T-helper 17 cell (primary cell): ENCODE results near the gene PDIA6. TPM values are rescaled to one million over a fixed set of nuclear protein-coding genes. Genes with fewer than 3 reads are reported as not detected.

Source experiments
- ATAC-seq: fragments of 150-1000 bp; cut with Tn5 transposase; 2 replicates; pipeline ENCODE4 v1.10.0; 2021; ENCODE audit warnings: mild to moderate bottlenecking, moderate library complexity
- DNase-seq, 3 donors: peaks; one replicate each; pipeline versions ENCODE4 v3.0.0 to v3.0.0-alpha.2; 2020 to 2021
- H3K9me3 ChIP-seq: one replicate; pipeline ENCODE4 v1.7.0; 2013; ENCODE audit warnings: low read length, mild to moderate bottlenecking; ENCODE audit not compliant: control insufficient read depth, poor library complexity, severe bottlenecking
- H3K27ac Mint-ChIP-seq: one replicate; pipeline ENCODE4 v1.8.0; 2022; ENCODE audit warnings: mild to moderate bottlenecking, moderate library complexity, mixed read lengths
- H3K27me3 Mint-ChIP-seq: one replicate; pipeline ENCODE4 v1.8.0; 2022; ENCODE audit warnings: mixed read lengths
- H3K36me3 Mint-ChIP-seq: one replicate; pipeline ENCODE4 v1.8.0; 2022; ENCODE audit warnings: low read depth, mixed read lengths
- H3K4me1 Mint-ChIP-seq: one replicate; pipeline ENCODE4 v1.8.0; 2022; ENCODE audit warnings: mild to moderate bottlenecking, mixed read lengths
- H3K4me3 Mint-ChIP-seq: one replicate; pipeline ENCODE4 v1.8.0; 2022; ENCODE audit warnings: mild to moderate bottlenecking, moderate library complexity, mixed read lengths
- total RNA-seq, 4 donors: library from RNA in 2 of 4; stranded (reverse) in 2 of 4; gene quantifications; one replicate each; pipeline ENCODE4 v1.2.3 and lab custom pipeline; 2022 to 2026

The PDIA6 gene
- total RNA-seq (10 to 100 TPM; 53.3 to 57.4 TPM), total RNA-seq (lab: John Stamatoyannopoulos, UW) (91.8 to 155 reads per million in 2 donors)

DNA sequence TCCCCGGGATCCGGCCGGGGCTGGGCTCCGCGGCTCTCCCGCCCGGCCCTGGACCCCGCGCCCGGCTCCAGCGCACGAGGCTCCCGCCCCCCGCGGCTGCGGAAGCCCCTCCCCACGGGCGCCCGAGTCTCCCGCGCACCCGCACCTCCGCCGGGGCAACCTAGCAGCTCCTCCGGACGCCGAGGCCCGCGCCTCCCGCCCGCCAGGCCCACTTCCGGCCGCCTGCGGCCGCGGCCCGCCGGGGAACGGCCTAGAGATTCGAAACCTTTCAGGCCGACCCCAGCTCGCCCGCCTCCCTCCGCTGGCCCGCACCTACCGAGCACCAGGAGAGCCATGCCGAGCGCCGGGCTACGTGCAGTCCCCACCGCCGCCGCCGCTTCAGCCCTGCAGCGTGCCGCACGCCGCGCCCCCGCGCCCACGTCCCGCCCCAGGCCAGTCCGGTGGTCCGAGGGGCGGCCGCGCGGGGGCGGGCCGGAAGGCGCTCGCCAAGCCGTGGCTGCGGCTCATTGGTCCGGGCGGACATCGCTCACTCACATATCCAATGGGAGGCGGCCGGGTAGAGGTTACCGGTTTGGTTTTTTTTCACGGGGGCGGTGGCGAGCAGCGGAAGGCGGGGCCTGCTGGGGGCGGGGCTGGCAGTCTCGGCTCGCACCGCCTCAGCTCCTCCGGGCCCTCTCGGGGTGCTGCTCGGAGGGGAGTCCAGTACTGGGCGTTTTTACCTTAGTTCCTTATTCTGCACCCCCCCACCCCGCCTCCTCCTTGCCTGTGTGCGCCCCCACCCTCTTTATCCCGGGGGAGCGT, at the start of gene PDIA6:
Gene PDIA6 (minus strand): TSS at position 424 of the 801 bp plus-strand sequence. CDS start 89 bp downstream, at position 335.
- Mint-ChIP-seq H3K4me1 (peaks cover 34% of the 10 kb centered on the region), H3K4me3 (peak within 1 kb of the TSS; percentile 93), H3K27me3 (peaks cover 9% of the 10 kb centered on the region), H3K27ac (peak within 1 kb of the TSS; percentile 90), H3K36me3 (no peaks in the 10 kb centered on the region)
- ATAC-seq (peak; percentile 90), DNase-seq (peak; percentile 90 to 92 (median 91))
- no peaks in the 10 kb centered on the region for H3K9me3 ChIP-seq

DNA sequence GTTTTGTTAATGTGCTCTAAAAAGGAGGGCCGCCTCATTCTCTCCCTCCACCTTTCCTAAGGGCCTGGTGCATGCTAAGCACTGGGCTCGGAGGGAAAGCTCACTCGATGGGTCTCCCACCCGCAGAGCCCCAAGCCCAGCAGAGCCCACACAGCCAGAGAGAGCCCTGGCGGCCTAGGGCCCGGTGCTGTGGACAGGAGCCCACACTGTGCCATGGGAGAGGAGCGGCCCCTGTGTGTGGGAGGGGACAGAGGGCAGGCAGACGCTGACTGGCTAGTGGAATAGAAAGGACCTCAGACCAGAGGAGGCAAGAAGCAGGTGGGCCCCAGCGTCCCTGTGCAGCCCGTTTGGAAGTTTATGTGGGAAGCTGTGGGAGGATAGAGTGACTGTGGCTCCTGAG, 49.7 kb upstream of the PDIA6 start:
- no peak overlapping the region for H3K4me3 Mint-ChIP-seq
- peaks cover 28% of the 10 kb centered on the region for H3K4me1 Mint-ChIP-seq
- peaks cover 26% of the 10 kb centered on the region for H3K27me3 Mint-ChIP-seq
- no peak for DNase-seq
- ATAC-seq, result no peak
- H3K9me3 ChIP-seq, result no peaks in the 10 kb centered on the region
- H3K27ac Mint-ChIP-seq, result peak overlapping the region; percentile 16
- H3K36me3 Mint-ChIP-seq, result peaks cover 7% of the 10 kb centered on the region

- Mint-ChIP-seq H3K36me3 (peaks cover 7% of the 10 kb centered on the region), H3K27me3 (peaks cover 31% of the 10 kb centered on the region), H3K4me1 (peaks cover 29% of the 10 kb centered on the region), H3K27ac (peak overlapping the region; percentile 16), H3K4me3 (no peak overlapping the region)
- ATAC-seq (no peak), DNase-seq (no peak)
- H3K9me3 ChIP-seq, result no peaks in the 10 kb centered on the region
Measured at GRCh38 chr2:10861765-10862164, 49.2 kb upstream of the PDIA6 start.

- DNase-seq (no peak), ATAC-seq (no peak)
Measured at GRCh38 chr2:10860814-10861325, 48.3 kb upstream of the PDIA6 start.

DNA sequence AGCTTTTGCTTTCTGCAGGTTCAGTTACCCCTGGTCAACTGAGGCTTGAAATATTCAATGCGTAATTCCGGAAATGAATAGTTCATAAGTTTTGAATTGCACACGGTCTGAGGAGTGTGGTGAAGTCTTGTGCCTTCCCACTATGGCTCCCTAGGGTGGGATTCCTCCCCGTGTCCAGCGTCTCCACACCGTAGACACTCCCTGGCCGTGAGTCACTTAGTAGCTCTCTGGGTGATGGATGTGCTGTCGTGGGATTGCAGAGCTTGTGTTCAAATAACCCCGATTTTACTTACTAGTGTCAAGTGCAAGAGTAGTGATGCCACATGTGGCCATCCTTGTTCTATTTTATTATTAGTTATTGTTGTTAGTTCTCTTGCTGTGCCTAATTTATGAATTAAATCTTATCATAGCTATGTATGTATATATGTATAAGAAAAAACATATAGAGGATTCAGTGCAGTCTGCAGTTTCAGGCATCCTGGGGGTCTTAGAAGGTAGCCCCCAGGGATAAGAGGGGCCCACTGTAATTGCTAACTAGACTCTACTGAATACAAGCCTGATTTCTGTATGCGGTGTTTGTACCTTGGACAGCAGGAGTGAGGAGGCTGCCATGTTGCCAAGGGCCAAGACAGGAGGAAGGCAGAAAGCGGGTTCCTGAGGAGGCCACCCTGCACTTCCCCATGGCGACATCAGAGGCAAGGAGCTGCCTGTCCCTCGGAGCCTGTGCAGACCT, 47.7 kb upstream of the PDIA6 start:
- peaks cover 7% of the 10 kb centered on the region for H3K36me3 Mint-ChIP-seq

More at GRCh38 chr2:10860814-10861325, 48.3 kb upstream of the PDIA6 start:
- Mint-ChIP-seq H3K27ac (no peak overlapping the region), H3K4me1 (peaks cover 29% of the 10 kb centered on the region), H3K27me3 (peaks cover 37% of the 10 kb centered on the region), H3K4me3 (no peak overlapping the region), H3K36me3 (peaks cover 7% of the 10 kb centered on the region)
- H3K9me3 ChIP-seq, result no peaks in the 10 kb centered on the region

DNA sequence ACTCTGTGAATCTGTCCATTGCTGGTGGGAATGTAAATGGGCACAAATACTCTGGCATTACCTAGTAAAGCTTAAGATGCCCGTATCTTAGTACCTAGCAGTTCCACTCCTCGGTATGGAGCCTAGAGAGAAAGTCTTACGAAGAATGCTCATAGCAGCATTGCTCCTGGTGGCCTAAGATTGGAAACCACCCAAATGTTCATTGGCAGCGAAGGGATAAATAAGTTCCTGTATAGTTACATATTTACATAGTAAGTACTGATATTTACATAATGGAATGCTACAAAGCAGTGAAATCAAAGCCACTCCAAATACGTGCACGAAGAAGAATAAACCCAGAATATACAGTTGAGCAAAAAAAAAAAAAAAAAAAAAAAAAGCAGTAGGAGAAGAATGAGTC, 46.7 kb upstream of the PDIA6 start:
- Mint-ChIP-seq H3K4me3 (no peak overlapping the region), H3K27ac (no peak overlapping the region), H3K4me1 (peaks cover 17% of the 10 kb centered on the region), H3K36me3 (peaks cover 7% of the 10 kb centered on the region), H3K27me3 (peaks cover 43% of the 10 kb centered on the region)
- no peaks in the 10 kb centered on the region for H3K9me3 ChIP-seq
- DNase-seq (no peak), ATAC-seq (no peak)

More for the DNA sequence above, 47.7 kb upstream of the PDIA6 start:
- ATAC-seq (no peak), DNase-seq (no peak)
- H3K4me1 Mint-ChIP-seq, result peaks cover 25% of the 10 kb centered on the region
- no peaks in the 10 kb centered on the region for H3K9me3 ChIP-seq
- H3K27ac Mint-ChIP-seq, result no peak overlapping the region
- no peak overlapping the region for H3K4me3 Mint-ChIP-seq
- peaks cover 37% of the 10 kb centered on the region for H3K27me3 Mint-ChIP-seq

- peaks cover 33% of the 10 kb centered on the region for H3K27me3 Mint-ChIP-seq
- H3K4me1 Mint-ChIP-seq, result peaks cover 4% of the 10 kb centered on the region
- no peaks in the 10 kb centered on the region for H3K36me3 Mint-ChIP-seq
- DNase-seq (no peak), ATAC-seq (no peak)
- H3K9me3 ChIP-seq, result no peaks in the 10 kb centered on the region
- no peak overlapping the region for H3K27ac Mint-ChIP-seq
- no peak overlapping the region for H3K4me3 Mint-ChIP-seq
Measured at GRCh38 chr2:10848541-10848940, 36.0 kb upstream of the PDIA6 start.

DNA sequence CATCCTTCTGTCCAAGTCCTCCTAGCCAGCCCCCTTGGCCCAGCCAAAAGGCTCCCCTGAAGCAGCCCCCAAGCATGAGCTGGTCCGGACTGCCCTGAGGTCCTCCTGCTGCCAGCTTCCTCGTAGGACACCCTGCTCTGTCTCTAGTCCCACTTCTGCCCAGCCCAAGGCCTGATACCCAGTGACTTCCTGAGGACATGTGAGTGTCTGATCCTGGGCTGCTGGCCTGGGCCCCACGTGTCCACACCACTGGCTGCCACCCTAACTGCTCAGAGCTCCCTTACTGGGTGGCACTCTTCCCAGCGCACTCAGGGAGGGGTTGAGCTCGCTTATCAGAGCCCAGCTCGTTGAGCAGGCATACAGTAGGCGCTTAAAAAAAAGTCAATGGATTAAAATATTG, 34.4 kb upstream of the PDIA6 start:
- DNase-seq (no peak), ATAC-seq (no peak)
- Mint-ChIP-seq H3K36me3 (no peaks in the 10 kb centered on the region), H3K4me1 (peaks cover 6% of the 10 kb centered on the region), H3K27ac (no peak overlapping the region), H3K4me3 (no peak overlapping the region), H3K27me3 (peaks cover 28% of the 10 kb centered on the region)
- peaks cover 2% of the 10 kb centered on the region for H3K9me3 ChIP-seq

GRCh38 chr2:10846110-10846861, 33.7 kb upstream of the PDIA6 start:
- no peak overlapping the region for H3K27ac Mint-ChIP-seq
- H3K4me1 Mint-ChIP-seq, result peaks cover 2% of the 10 kb centered on the region
- no peak for DNase-seq
- H3K9me3 ChIP-seq, result peaks cover 6% of the 10 kb centered on the region
- H3K4me3 Mint-ChIP-seq, result no peak overlapping the region
- H3K36me3 Mint-ChIP-seq, result no peaks in the 10 kb centered on the region
- no peak for ATAC-seq
- H3K27me3 Mint-ChIP-seq, result peaks cover 22% of the 10 kb centered on the region

DNA sequence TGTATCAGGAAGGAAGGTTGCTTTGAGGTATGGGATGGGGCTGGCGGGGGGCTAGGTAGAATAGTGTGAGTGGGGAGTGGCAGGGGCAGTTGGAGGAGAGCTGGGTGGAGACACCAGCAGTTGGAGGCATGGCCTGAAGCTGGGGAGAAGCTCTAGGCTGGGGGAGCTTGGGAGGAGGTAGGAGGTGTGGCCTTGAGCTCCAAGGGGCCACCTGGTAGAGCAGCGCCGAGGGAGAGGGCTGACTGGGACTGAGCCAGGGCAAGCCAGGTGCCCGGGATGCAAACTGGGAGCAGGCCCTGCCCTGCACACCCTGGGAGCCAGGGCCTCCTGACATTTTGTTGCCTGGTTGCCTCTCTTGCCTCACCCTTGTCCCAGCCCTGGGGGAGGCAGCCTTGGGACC, 33.1 kb upstream of the PDIA6 start:
- no peaks in the 10 kb centered on the region for H3K36me3 Mint-ChIP-seq
- H3K4me1 Mint-ChIP-seq, result peaks cover 2% of the 10 kb centered on the region
- ATAC-seq (no peak), DNase-seq (no peak)
- H3K9me3 ChIP-seq, result peaks cover 6% of the 10 kb centered on the region
- no peak overlapping the region for H3K27ac Mint-ChIP-seq
- H3K27me3 Mint-ChIP-seq, result peaks cover 21% of the 10 kb centered on the region
- no peak overlapping the region for H3K4me3 Mint-ChIP-seq

- no peak for DNase-seq
- Mint-ChIP-seq H3K27me3 (peaks cover 22% of the 10 kb centered on the region), H3K27ac (no peak overlapping the region), H3K4me3 (no peak overlapping the region), H3K4me1 (peaks cover 2% of the 10 kb centered on the region), H3K36me3 (no peaks in the 10 kb centered on the region)
- peaks cover 6% of the 10 kb centered on the region for H3K9me3 ChIP-seq
- no peak for ATAC-seq
Measured at GRCh38 chr2:10844097-10844496, 31.5 kb upstream of the PDIA6 start.

DNA sequence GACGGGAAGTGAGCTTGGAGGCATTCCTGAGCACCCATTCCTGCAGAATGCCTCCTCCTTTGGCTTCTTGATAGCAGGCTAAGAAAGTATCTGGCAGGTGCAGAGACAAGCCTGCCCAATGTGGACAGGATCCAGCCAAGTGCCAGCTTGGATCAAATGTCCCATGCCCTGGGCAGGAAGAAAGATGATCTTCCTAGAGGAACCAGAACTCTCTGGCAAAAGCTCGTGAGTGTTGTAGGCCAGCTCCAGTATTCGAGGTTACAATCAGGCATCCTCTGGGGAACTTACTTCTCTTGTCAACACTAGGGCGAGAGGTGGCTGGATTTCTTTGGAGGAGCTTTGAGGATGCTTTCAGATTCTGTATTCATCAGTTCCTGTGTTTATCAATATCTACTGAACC, 29.9 kb upstream of the PDIA6 start:
- no peaks in the 10 kb centered on the region for H3K36me3 Mint-ChIP-seq
- DNase-seq, result no peak
- H3K27me3 Mint-ChIP-seq, result peaks cover 38% of the 10 kb centered on the region

More for the DNA sequence above, 29.9 kb upstream of the PDIA6 start:
- Mint-ChIP-seq H3K4me1 (peaks cover 2% of the 10 kb centered on the region), H3K4me3 (no peak overlapping the region), H3K27ac (no peak overlapping the region)
- ATAC-seq, result no peak
- H3K9me3 ChIP-seq, result peaks cover 6% of the 10 kb centered on the region
